Measurements from ENCODE around the gene DDX1.

- TF ChIP-seq, protein P1, sequence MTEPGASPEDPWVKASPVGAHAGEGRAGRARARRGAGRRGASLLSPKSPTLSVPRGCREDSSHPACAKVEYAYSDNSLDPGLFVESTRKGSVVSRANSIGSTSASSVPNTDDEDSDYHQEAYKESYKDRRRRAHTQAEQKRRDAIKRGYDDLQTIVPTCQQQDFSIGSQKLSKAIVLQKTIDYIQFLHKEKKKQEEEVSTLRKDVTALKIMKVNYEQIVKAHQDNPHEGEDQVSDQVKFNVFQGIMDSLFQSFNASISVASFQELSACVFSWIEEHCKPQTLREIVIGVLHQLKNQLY (CRISPR knock-in tag; IDR thresholded peaks at IDR 0.05) = no peak
- TF ChIP-seq, protein P2, sequence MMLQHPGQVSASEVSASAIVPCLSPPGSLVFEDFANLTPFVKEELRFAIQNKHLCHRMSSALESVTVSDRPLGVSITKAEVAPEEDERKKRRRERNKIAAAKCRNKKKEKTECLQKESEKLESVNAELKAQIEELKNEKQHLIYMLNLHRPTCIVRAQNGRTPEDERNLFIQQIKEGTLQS (CRISPR knock-in tag; conservative IDR thresholded peaks at IDR 0.05) = no peak
- TF ChIP-seq CTCF (IDR thresholded peaks at IDR 0.05) (no peak), ZNF138 (CRISPR knock-in tag; conservative IDR thresholded peaks at IDR 0.05) (no peak), USF1 (CRISPR knock-in tag; IDR thresholded peaks at IDR 0.05) (no peak), ESRRA (CRISPR knock-in tag; IDR thresholded peaks at IDR 0.05; ENCODE audit: borderline replicate concordance) (no peak), E2F1 (CRISPR knock-in tag; IDR thresholded peaks at IDR 0.05) (no peak), TEAD4 (CRISPR knock-in tag; IDR thresholded peaks at IDR 0.05) (no peak), CREB1 (CRISPR knock-in tag; IDR thresholded peaks at IDR 0.05) (no peak), SMAD3 (CRISPR knock-in tag; IDR thresholded peaks at IDR 0.05; ENCODE audit: borderline replicate concordance) (no peak), IRF1 (CRISPR knock-in tag; IDR thresholded peaks at IDR 0.05) (no peak), ZNF416 (CRISPR knock-in tag; IDR thresholded peaks at IDR 0.05) (no peak)
- TF ChIP-seq, protein P3, sequence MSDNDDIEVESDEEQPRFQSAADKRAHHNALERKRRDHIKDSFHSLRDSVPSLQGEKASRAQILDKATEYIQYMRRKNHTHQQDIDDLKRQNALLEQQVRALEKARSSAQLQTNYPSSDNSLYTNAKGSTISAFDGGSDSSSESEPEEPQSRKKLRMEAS (CRISPR knock-in tag; IDR thresholded peaks at IDR 0.05) = no peak
- TF ChIP-seq, protein P4, sequence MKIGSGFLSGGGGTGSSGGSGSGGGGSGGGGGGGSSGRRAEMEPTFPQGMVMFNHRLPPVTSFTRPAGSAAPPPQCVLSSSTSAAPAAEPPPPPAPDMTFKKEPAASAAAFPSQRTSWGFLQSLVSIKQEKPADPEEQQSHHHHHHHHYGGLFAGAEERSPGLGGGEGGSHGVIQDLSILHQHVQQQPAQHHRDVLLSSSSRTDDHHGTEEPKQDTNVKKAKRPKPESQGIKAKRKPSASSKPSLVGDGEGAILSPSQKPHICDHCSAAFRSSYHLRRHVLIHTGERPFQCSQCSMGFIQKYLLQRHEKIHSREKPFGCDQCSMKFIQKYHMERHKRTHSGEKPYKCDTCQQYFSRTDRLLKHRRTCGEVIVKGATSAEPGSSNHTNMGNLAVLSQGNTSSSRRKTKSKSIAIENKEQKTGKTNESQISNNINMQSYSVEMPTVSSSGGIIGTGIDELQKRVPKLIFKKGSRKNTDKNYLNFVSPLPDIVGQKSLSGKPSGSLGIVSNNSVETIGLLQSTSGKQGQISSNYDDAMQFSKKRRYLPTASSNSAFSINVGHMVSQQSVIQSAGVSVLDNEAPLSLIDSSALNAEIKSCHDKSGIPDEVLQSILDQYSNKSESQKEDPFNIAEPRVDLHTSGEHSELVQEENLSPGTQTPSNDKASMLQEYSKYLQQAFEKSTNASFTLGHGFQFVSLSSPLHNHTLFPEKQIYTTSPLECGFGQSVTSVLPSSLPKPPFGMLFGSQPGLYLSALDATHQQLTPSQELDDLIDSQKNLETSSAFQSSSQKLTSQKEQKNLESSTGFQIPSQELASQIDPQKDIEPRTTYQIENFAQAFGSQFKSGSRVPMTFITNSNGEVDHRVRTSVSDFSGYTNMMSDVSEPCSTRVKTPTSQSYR (CRISPR knock-in tag; IDR thresholded peaks at IDR 0.05) = no peak
Measured at GRCh38 chr2:15601681-15602080, 10.0 kb downstream of the DDX1 start.

All from WTC11 (cell line).